OCI-LY1 (cell line): Measurements from ENCODE around the gene NPAS3.

Source experiments
- CTCF ChIP-seq: fragments of 200-600 bp; sonication (generic), shearing (Covaris generic); IDR thresholded peaks from 2 replicates; pipeline ENCODE4 v1.5.1; 2017; ENCODE audit warnings: mild to moderate bottlenecking, antibody characterized with exemption, low read length, moderate library complexity, mixed read lengths
- EZH2 ChIP-seq: fragments of 200-600 bp; sonication (generic), shearing (Covaris generic); IDR thresholded peaks from 2 replicates; pipeline ENCODE4 v1.8.0; 2017; ENCODE audit warnings: borderline replicate concordance, mixed run types, mild to moderate bottlenecking, antibody characterized with exemption, low read length, moderate library complexity, mixed read lengths

GRCh38 chr14:33307691-33308251, 369.1 kb downstream of the NPAS3 start:
- no peak for TF ChIP-seq CTCF
- TF ChIP-seq EZH2: no peak
